ENCODE results near the gene ETFA. TPM values are rescaled to one million over a fixed set of nuclear protein-coding genes. Genes with fewer than 3 reads are reported as not detected.

ETFA gene
- total RNA-seq, 1 experiment from 2014 or later, result 84.4 TPM

- Mint-ChIP-seq H3K36me3 (no peaks in the 10 kb centered on the region), H3K4me3 (no peak overlapping the region), H3K27me3 (ENCODE audit: low read depth) (no peaks in the 10 kb centered on the region), H3K4me1 (peaks cover 16% of the 10 kb centered on the region), H3K9me3 (no peaks in the 10 kb centered on the region), H3K27ac (no peak overlapping the region)
- ChIA-PET POLR2A (no interaction called here), CTCF (interaction anchor here (0.6 to 1.0 kb wide), 2 partner anchors 127 to 600 kb away, joined by 3 to 4 read pairs; no protein-coding TSS in a partner anchor)
- no peak for TF ChIP-seq FOXP4 (CRISPR knock-in tag; IDR thresholded peaks at IDR 0.05)
- TF ChIP-seq RORB (CRISPR knock-in tag; IDR thresholded peaks at IDR 0.05), result no peak
- TF ChIP-seq PRDM15 (CRISPR knock-in tag; IDR thresholded peaks at IDR 0.05), result no peak
- no peak for TF ChIP-seq HMGXB4 (CRISPR knock-in tag; IDR thresholded peaks at IDR 0.05)
- TF ChIP-seq PRRX2 (CRISPR knock-in tag; IDR thresholded peaks at IDR 0.05), result no peak
- no peak for TF ChIP-seq MLX (CRISPR knock-in tag; IDR thresholded peaks at IDR 0.05)
- no peak for TF ChIP-seq ZBTB21 (CRISPR knock-in tag; IDR thresholded peaks at IDR 0.05; ENCODE audit: borderline replicate concordance)
- TF ChIP-seq MYBL2 (CRISPR knock-in tag; IDR thresholded peaks at IDR 0.05), result no peak
- TF ChIP-seq IRF1 (CRISPR knock-in tag; IDR thresholded peaks at IDR 0.05), result no peak
- no peak for TF ChIP-seq TEAD4 (CRISPR knock-in tag; IDR thresholded peaks at IDR 0.05)
- TF ChIP-seq STAT6 (CRISPR knock-in tag; conservative IDR thresholded peaks at IDR 0.05; ENCODE audit: low read depth), result no peak
- no peak for TF ChIP-seq KAT7 (CRISPR knock-in tag; IDR thresholded peaks at IDR 0.05; ENCODE audit: borderline replicate concordance)
- no peak for TF ChIP-seq MAX (CRISPR knock-in tag; IDR thresholded peaks at IDR 0.05)
- TF ChIP-seq ZMAT4 (CRISPR knock-in tag; IDR thresholded peaks at IDR 0.05), result no peak
- no peak for TF ChIP-seq CREB1 (CRISPR knock-in tag; IDR thresholded peaks at IDR 0.05)
- ATAC-seq (no peak), DNase-seq (ENCODE audit: low spot score) (no peak)
These were observed 107.7 kb downstream of the ETFA start for GRCh38 chr15:76203346-76204108.
